Measurements from ENCODE around the gene BDKRB1.

The BDKRB1 gene

GRCh38 chr14:96261772-96262655, 6.0 kb downstream of the BDKRB1 start:
- no peak for DNase-seq

- DNase-seq, result no peak
These were observed 7.6 kb downstream of the BDKRB1 start for GRCh38 chr14:96263347-96264199.

GRCh38 chr14:96264200-96264553, 8.2 kb downstream of the BDKRB1 start:
- DNase-seq, result no peak

- peak; percentile 62 for DNase-seq
These were observed 8.8 kb downstream of the BDKRB1 start for GRCh38 chr14:96264853-96265252.

GRCh38 chr14:96265383-96266095, 9.5 kb downstream of the BDKRB1 start:
- peak; percentile 50 for DNase-seq

GRCh38 chr14:96267336-96267735, 11.3 kb downstream of the BDKRB1 start:
- peak; percentile 94 for DNase-seq

- DNase-seq, result no peak
These were observed 11.9 kb downstream of the BDKRB1 start for GRCh38 chr14:96267916-96268315.

- DNase-seq, result peak; percentile 91
These were observed 12.7 kb downstream of the BDKRB1 start for GRCh38 chr14:96268431-96269358.

- no peak for DNase-seq
These were observed 13.3 kb downstream of the BDKRB1 start for GRCh38 chr14:96269359-96269710.

- DNase-seq, result no peak
These were observed 14.8 kb downstream of the BDKRB1 start for GRCh38 chr14:96270565-96271420.

GRCh38 chr14:96271421-96271762, 15.4 kb downstream of the BDKRB1 start:
- no peak for DNase-seq

GRCh38 chr14:96272777-96273473, 16.9 kb downstream of the BDKRB1 start:
- DNase-seq, result no peak

GRCh38 chr14:96273629-96274028, 17.6 kb downstream of the BDKRB1 start:
- no peak for DNase-seq

- no peak for DNase-seq
These were observed 18.1 kb downstream of the BDKRB1 start for GRCh38 chr14:96274122-96274521.

GRCh38 chr14:96274543-96274942, 18.5 kb downstream of the BDKRB1 start:
- DNase-seq, result peak; percentile 91

- peak; percentile 88 for DNase-seq
These were observed 19.4 kb downstream of the BDKRB1 start for GRCh38 chr14:96275177-96276112.

GRCh38 chr14:96277890-96278289, 21.9 kb downstream of the BDKRB1 start:
- DNase-seq, result no peak

- peak; percentile 71 for DNase-seq
These were observed 23.6 kb downstream of the BDKRB1 start for GRCh38 chr14:96279564-96279963.

GRCh38 chr14:96280104-96280503, 24.1 kb downstream of the BDKRB1 start:
- no peak for DNase-seq

All from fibroblast of skin of scalp (primary cell).